Activated naive CD4-positive, alpha-beta T cell treated with Interleukin-2 at 50 U/mL for 16 hours (primary cell): ENCODE measurements around the gene CDH23.

Source experiments
- DNase-seq: peaks from one replicate; pipeline ENCODE4 v3.0.0-alpha.2; 2020

The CDH23 gene

DNA sequence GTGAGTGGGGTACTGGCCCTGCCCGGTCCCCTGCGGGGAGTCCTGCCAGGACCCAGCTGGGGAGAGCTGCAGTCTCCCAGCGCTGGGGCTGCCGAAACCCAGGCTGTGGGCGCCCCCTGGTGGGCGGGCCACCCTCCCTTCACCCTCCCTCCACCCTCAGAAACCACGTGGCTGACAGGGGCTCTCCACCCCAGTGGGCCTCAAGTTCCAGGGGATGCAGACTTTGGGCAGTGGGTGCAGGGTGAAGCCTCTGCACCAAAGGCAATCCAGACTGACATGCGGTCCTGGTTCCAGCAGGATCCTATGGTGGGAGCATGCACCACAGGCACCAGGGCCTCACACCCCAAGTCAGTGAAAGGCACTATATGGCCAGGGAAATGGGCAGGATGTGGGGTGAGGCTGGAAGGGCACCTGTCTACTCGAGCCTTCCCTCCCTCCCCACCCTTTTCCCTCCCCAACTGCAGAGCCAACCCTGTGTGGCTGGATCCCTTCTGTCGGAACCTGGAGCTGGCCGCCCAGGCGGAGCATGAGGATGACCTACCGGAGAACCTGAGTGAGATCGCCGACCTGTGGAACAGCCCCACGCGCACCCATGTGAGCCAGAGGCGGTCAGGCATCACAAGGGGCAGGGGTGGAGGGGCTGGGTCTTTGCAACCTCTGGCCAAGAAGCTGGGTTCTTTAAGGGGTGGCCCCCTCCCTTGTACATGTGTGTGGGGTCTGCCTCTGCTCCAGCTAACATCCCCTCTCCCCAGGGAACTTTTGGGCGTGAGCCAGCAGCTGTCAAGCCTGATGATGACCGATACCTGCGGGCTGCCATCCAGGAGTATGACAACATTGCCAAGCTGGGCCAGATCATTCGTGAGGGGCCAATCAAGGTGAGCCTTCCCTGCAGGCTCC is 415.5 kb downstream of the CDH23 start:
- DNase-seq, result peak; percentile 77

DNA sequence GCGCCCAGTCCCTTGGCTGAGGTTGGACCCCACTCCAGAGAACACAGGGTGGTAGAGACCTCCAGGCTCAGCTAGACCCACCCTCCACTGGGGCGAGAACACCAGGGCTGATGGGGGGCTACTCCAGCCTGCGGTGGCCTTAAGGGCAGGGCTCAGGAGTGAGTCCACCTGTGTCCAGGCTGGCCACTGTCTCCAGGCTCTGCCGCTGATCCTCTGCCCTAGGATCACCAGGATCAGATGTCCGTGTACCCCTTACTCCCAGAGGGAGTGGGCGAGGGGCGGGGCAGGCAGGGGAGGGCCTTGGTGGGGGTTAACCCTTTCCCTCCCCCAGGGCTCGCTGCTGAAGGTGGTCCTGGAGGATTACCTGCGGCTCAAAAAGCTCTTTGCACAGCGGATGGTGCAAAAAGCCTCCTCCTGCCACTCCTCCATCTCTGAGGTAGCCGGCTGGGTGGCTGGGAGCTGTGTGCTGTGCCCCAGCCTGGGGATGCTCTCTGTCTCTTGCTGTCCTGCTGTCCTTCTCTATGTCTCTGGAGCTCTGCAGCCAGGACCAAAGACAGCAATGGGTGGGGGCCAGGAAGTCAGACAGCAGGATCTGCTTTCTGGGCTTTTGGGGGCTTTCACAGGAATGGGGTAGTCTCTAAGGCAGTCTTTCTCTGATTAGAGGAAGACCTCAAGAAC is 416.3 kb downstream of the CDH23 start:
- no peak for DNase-seq

DNA sequence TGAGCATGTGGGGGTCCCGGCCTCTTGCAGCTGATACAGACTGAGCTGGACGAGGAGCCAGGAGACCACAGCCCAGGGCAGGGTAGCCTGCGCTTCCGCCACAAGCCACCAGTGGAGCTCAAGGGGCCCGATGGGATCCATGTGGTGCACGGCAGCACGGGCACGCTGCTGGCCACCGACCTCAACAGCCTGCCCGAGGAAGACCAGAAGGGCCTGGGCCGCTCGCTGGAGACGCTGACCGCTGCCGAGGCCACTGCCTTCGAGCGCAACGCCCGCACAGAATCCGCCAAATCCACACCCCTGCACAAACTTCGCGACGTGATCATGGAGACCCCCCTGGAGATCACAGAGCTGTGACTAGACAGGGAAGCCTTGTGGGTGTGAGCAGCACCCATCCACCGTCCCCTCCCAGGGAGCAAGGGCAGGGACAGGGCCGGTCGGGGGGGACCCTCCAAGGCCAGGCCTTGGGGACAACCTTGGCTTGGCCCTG is 418.2 kb downstream of the CDH23 start:
- DNase-seq, result no peak

DNA sequence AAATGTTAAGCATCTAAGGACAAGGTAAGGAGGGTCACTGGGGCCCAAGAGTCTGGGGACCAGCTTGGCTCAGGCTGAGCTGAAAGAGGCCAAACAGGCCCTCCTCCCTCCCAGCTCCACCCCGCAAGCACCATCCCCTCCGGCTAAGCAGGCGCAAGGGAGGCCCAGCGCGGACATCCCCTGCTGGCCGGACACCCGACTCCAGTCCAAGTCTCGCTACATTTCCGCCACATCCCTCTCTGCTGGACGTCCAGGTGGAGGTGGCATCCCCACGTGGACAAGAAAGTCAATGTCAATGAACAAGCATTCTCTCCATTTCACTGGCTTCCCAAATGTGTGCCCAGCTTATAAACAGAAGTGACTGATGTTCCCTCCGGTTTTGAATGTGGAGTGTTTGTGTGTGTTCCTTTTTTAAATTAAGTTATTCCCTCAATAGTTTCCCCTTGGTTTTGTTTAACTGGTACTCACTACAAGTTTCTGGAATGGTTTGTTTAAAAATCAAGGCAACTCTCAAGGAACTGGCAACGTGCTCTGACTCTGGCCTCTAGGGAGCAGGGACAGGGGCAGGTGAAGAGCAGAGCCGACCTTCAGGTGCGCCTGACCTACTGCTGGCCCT is 418.9 kb downstream of the CDH23 start:
- DNase-seq, result no peak

DNA sequence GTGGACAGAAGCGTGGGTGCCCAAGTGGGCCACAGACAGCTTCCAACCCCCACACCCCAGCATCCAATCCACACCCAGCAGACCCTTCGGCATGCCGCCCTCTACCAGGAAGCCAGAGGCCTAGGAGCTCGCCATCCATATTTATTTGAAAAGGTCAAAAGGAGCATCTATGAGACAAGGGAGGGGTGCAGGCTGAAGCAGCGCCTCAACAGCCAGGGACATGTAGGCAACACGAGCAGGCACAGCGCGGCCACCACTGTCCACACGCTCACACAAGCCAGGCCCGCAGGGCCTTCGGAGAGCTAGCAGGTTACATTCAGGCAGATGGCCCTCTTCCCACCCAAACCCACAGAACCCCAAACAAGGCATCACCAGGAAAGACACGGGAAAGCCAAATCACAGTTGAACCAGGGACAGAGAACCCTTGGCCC is 419.7 kb downstream of the CDH23 start:
- no peak for DNase-seq

DNA sequence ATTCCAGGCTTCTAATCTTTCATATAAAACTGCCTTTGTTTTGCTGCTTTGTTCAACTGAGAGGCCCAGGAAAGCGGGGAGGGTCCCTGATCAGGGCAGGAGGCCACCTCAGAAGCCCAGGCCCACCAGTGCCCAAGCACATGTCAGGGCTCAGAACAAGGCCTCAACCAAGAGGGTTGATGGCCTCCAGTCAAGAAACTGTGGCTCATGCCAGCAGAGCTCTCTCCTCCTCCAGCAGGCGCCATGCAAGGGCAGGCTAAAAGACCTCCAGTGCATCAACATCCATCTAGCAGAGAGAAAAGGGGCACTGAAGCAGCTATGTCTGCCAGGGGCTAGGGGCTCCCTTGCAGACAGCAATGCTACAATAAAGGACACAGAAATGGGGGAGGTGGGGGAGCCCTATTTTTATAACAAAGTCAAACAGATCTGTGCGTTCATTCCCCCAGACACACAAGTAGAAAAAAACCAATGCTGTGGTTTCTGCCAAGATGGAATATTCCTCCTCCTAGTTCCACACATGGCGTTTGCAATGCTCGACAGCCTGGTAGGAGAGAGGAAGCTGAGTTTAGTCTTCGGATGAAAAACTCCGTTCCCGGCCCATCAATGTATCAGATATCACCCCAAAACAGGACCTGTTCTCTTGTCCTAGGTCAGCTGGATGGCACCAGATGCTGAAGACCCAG is 420.4 kb downstream of the CDH23 start:
- DNase-seq, result no peak

DNA sequence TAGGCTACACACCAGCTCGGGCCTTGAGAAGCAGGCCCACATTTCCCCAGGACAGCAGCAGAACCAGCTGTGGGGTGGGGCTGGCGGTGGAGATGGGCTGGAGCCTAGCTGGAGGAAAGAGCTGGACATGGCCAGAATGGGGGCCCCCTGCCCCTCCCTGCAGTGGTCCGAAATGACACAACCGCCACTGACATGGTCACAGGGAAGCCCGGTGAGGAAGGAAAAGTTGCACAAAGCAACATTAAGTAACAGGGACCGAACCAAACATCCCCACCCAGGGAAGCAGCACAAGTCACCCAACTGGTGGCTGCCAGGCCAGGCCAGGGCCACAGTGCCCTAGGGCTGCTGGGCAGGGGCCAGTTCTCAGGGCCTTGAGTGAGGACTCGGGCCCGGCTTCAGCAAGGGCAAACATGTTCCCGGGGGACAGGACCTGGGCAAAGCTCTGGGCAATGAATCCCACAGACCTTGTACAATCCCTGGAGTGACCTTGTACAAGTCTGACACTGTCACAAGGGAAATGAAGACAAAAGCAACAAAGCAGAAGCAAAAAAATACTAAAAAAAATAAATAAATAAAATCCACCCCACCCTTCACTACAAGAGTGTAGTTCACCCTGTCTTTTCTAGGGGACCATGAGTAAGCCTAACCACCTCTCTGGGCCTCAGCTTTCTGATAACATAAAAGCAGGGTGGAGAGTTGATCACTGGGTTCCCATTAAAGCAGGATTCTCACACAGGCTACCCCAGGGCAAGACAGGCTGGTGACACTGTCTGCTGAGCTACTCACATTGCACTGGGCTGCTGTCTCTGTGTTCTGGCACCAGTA is 421.3 kb downstream of the CDH23 start:
- no peak for DNase-seq

DNA sequence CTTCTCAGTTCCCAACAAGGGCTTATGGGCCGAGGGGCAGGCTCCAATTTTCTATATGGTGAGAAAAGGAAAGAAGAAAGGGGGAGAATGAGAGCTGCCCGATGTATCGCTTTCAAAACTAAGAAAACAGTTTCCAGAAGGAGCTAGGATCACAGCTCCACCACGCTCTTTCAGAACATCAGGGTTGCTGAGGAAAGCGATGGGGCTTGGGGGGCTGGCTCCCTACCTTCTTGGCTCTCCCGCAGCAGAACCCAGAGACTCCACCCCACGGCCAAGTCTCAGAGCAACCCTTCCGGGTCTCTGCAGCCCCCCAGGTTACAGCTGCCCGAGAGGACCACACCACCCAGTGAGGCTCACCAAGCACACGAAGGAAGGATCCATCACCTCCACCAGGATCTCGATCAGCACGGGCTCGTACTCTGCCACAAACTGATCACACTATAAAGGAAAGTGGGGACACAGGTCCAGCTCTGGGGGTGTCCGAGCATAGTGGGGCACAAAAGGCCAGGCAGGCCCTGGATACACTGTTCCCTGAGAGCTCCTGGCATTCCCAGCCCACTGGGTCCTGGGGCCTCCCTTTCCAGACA is 422.0 kb downstream of the CDH23 start:
- no peak for DNase-seq

DNA sequence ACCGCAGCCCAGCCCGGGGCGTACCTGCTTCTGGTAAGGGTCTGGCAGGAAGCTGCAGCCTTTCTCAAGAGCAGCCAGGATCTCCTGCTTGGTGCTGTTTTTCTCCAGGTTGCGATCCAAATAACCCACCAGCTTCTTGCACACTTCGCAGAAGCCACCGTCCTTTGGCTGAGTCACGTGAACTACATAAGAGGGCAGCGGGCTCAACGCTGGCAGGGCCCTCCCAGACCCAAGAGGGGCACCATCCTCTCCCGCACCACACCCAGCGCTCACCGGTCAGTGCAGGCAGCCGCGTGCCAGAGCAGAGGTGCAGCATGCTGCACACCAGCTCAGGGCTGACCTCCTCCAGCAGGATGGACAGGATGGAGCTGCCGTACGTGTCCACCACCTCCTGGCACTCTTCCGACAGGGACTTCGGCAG is 422.7 kb downstream of the CDH23 start:
- DNase-seq, result no peak

DNA sequence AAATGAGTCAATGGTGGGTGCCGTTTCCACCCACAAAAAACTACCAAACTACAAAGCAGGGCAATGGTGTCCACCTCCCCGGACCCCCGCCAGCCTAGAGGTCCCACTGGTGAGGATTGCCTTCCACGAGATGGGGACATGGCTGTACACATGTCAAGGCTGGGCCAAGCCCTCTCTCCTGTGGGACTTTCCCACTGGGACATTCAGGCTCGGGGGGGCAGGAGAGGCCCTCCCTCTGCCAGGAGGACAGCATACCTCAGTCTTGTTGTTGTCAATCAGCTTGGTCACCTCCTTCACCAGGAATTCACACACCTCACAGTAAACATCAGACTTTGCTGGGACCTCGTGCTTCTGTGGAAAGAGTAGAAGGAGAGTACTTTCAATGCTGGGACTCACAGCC is 423.3 kb downstream of the CDH23 start:
- no peak for DNase-seq

DNA sequence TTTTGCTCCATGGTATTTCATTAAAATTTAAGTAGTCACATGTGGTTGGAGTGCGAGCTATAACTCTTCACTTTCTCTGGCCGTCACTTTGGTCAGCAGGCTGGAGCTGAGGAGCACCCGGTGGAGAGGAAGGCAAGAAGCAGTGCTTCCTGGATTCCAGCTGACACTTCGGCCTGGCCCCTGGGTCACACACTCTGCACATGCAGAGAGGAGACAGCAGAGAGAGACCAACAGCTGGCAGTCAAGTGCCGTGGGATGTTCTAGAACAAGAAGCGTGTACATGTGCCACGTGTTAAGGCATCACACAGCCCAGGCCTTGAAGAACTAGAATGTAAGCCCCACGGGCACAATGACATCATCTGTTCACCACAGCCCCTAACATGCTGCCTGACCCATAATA is 424.2 kb downstream of the CDH23 start:
- DNase-seq, result no peak

DNA sequence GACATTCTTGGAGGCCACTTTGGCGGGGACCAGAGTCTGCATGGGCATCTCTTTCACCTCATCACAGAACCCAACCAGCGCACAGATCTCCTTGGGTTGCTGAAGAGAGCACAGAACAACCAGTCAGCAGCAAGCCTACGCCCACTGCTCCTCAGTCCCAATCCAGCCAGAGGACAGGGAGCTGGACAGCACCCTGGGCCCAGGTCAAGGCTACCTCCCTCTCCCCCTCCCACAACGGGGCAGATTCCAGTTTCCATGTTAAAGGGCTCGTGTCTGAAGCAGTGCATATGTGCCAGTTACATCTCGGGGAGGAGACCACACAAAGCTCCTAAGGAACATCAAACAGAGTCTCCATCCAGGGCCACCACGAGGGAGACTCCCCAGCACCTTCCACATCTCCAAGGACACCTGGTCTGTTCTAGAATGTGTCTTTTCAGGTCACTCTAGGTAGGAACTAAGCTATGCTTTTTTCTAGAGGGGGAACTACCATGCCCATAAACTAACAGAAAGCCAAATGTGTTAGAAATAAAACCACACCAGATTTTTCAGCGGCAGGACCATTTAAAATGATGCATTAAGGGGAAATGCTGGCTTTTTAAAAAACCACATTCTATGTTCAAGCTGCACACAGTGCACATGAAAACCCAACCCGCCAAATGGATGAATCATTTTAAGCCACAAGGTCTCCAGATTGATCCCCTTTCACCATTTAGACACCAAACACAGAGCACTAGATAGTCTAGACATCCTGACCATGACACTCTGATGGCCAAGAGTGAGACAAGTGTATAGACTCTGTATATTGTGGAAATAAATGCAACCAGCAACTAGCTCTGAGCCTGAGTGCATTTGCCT is 425.4 kb downstream of the CDH23 start:
- DNase-seq, result no peak

DNA sequence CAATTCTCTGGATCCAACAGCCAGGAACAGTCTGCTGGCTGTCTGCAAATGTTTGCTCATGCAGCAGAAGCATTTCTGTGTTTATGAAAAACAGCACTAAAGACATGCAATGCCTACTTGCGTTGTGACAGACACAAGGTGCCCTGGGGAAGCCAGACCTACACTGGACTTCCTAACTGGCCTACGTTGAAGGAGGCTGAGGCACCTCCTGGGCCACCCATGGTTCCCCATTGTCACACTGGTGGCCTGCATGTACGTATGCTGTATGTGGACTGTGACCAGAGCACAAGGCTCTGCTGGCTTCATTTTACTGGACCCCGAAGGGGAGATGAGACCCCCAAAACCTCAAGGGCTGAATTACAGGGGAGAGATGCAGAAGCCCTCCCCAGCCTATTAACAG is 426.6 kb downstream of the CDH23 start:
- DNase-seq, result no peak

DNA sequence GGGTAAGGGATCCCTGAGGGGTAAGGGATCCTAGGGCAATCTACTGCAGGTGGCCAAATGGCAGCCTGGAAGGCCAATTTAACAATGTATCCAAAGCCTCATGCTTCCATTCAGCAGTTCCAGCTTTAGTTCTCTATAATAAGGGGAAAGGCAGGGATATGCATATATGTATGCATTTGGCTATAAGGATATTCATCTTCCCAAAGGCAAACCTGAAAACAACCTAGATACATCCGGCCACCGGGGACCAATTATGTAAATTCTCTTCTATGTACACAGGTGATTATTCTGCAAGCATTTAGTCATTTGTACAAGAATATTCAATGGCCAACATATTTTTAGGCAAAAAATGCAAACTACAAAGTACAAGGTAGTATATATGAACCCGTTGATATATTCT is 427.6 kb downstream of the CDH23 start:
- no peak for DNase-seq

DNA sequence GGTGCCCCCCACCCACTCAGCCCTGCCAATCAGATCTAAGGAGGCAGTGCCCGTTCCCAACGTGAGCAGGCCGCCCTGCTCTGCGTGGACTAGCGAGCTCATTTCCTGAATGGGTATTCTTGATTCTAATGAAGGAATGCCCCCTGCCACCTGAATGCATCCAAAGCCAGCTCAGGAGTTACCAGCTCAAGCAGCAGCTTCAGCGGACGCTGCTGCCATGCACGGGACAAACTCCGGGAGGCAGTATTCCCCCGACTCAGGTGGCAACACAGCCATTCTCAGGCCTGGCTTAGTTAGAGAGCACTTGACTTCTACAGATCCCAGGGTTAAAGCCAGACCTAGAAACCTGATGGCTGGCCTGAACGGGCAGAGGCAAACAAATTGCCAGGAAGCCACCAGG is 428.5 kb downstream of the CDH23 start:
- no peak for DNase-seq

DNA sequence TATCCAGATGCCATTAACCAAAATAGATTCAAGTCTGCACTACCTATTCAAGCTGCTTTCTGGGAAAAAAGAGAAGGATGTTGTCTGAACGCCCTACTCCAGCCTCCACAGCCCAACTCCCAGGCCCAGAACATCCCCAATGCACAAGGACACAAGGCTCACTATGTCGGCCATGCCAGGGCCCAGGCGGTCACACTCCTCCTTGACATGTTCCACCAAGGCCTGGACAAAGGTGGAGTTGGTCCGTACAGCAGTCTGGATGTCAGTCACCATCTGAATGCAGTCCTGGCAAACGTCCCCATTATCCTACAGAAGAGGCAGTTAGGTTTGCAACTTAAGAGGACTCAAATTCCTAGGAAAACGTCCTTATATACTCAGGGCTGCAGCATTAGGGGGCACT is 431.1 kb downstream of the CDH23 start:
- no peak for DNase-seq

DNA sequence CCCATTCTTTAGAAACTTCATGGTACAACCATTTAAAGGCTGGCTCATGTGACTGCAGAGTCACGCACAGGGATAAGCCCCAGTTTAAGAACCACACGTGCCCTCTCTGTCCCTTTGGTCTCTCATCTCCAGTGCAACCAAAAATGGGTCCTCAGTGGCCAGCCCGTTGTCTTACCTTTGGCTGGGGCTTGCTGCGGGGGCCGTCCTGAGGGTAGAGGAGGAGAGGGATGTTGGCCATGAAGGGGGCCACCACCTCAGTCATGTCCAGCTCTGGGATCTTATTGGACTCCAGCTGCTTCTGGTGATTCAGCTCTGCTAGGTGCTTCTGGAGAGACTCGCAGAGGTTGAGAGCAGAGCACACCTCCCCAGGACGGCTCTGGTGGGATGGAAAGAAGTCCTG is 432.0 kb downstream of the CDH23 start:
- DNase-seq, result no peak

DNA sequence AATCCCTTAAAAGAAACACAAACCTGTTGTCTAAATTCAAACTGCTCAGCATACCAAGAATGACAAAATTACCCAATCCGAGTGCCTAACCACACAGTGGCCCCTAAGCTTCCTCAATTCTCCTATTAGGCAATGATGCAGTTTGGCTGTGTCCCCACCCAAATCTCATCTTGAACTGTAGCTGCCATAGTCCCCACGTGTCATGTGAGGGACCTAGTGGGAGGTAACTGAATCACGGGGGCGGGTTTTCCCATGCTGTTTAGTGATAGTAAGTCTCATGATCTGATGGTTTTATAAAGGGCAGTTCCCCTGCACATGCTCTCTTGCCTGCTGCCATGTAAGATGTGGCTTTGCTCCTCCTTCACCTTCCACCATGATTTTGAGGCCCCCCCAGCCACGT is 432.5 kb downstream of the CDH23 start:
- no peak for DNase-seq

DNA sequence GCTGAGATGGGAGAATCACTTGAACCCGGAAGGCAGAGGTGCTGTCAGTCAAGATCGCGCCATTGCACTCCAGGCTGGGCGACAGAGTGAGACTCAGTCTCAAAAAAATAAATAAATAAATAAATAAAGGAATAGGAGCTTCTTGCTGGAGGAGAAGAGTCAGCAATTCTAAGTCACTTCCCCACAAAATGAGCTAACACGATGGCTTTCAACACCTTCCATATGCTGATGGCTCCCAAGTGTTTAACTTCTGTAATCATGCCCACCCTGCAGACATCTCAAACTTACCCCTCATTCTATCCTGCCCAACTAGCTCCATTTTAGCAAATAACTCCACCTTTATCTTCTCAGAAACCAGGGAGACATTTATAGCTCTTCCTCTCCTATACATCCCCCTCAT is 433.2 kb downstream of the CDH23 start:
- DNase-seq, result no peak

DNA sequence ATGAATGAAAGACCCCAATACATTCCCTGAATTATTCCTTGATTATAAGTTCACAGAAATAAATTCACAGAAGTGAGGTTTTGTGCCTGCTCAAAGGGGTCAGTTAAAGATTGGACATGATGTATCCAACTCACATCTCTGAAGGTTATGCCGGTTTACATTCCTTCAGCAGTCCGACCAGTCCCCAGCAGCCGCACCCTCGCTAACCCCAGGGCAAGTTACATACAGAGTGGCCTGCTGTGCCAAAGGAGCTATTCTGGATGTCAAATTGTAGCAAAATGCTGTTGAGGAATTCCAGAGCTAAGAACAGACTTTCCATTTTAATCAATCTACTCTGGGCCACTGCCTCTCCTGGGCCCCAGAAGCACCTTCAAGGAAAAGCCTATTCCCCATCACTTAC is 434.0 kb downstream of the CDH23 start:
- no peak for DNase-seq
